HepG2 (cell line): ENCODE measurements around the gene TOR4A. TPM values are rescaled to one million over a fixed set of nuclear protein-coding genes. Genes with fewer than 3 reads are reported as not detected.

Experiments
- ARNT2 ChIP-seq: sonication (generic); formaldehyde crosslinking; IDR thresholded peaks from 2 replicates; pipeline ENCODE4 v1.8.0; 2022; ENCODE audit warnings: mild to moderate bottlenecking, low read depth, missing genetic modification reagents, moderate library complexity
- ATF6 ChIP-seq: sonication (generic); formaldehyde crosslinking; conservative IDR thresholded peaks from 2 replicates; pipeline ENCODE4 v1.4.0; 2020; ENCODE audit warnings: missing genetic modification reagents
- DDIT3 ChIP-seq: sonication (generic); formaldehyde crosslinking; IDR thresholded peaks from 2 replicates; pipeline ENCODE4 v1.4.0; 2020; ENCODE audit warnings: mild to moderate bottlenecking, missing genetic modification reagents
- GABPB1 ChIP-seq: IDR thresholded peaks from 2 replicates; pipeline ENCODE4 v1.6.1; 2016; ENCODE audit warnings: mild to moderate bottlenecking, missing genetic modification reagents, moderate library complexity, missing compliant biosample characterization
- GZF1 ChIP-seq: sonication (generic); formaldehyde crosslinking; IDR thresholded peaks from 2 replicates; pipeline ENCODE4 v1.5.1; 2020; ENCODE audit warnings: mild to moderate bottlenecking, missing genetic modification reagents
- KDM1A ChIP-seq: IDR thresholded peaks from 2 replicates; pipeline ENCODE4 v1.6.1; 2016; ENCODE audit warnings: missing compliant biosample characterization
- MYC ChIP-seq: sonication (generic); formaldehyde crosslinking; IDR thresholded peaks from 2 replicates; pipeline ENCODE4 v1.9.0; 2021; ENCODE audit warnings: missing genetic modification reagents, borderline replicate concordance
- MZF1 ChIP-seq: sonication (generic); formaldehyde crosslinking; IDR thresholded peaks from 2 replicates; pipeline ENCODE4 v1.8.1; 2023; ENCODE audit warnings: mild to moderate bottlenecking, missing genetic modification reagents, borderline replicate concordance
- NFYC ChIP-seq: IDR thresholded peaks from 2 replicates; pipeline ENCODE4 v1.6.1; 2016; ENCODE audit warnings: missing genetic modification reagents, missing compliant biosample characterization
- NPAS2 ChIP-seq: sonication (generic); formaldehyde crosslinking; IDR thresholded peaks from 2 replicates; pipeline ENCODE4 v1.8.0; 2022; ENCODE audit warnings: mild to moderate bottlenecking, missing genetic modification reagents, borderline replicate concordance
- PLRG1 ChIP-seq: fragments of 450-650 bp; conservative IDR thresholded peaks from 2 replicates; pipeline ENCODE4 v1.6.1; 2016
- SNAI1 ChIP-seq: sonication (generic); formaldehyde crosslinking; IDR thresholded peaks from 2 replicates; pipeline ENCODE4 v1.5.0; 2020; ENCODE audit warnings: mild to moderate bottlenecking, missing genetic modification reagents, borderline replicate concordance
- TBL1XR1 ChIP-seq: fragments of 150-350 bp; IDR thresholded peaks from 2 replicates; pipeline ENCODE4 v1.6.1; 2014; ENCODE audit warnings: borderline replicate concordance, low read length; ENCODE audit not compliant: partially characterized antibody
- TFE3 ChIP-seq: IDR thresholded peaks from 2 replicates; pipeline ENCODE4 v1.6.1; 2016
- TMF1 ChIP-seq: sonication (generic); formaldehyde crosslinking; IDR thresholded peaks from 2 replicates; pipeline ENCODE4 v1.8.1; 2022; ENCODE audit warnings: low read depth, missing genetic modification reagents
- ZBTB25 ChIP-seq: IDR thresholded peaks from 2 replicates; pipeline ENCODE4 v1.6.1; 2018; ENCODE audit warnings: missing genetic modification reagents
- ZBTB49 ChIP-seq: sonication (generic); formaldehyde crosslinking; IDR thresholded peaks from 2 replicates; pipeline ENCODE4 v1.4.0; 2020; ENCODE audit warnings: missing genetic modification reagents, borderline replicate concordance
- ZFP36L1 ChIP-seq: sonication (generic); formaldehyde crosslinking; IDR thresholded peaks from 2 replicates; pipeline ENCODE4 v1.8.0; 2022; ENCODE audit warnings: mild to moderate bottlenecking, missing genetic modification reagents, moderate library complexity
- ZFP41 ChIP-seq: sonication (generic); formaldehyde crosslinking; IDR thresholded peaks from 2 replicates; pipeline ENCODE4 v1.4.0; 2020; ENCODE audit warnings: mild to moderate bottlenecking, missing genetic modification reagents, borderline replicate concordance
- ZFX ChIP-seq: sonication (generic); formaldehyde crosslinking; IDR thresholded peaks from 2 replicates; pipeline ENCODE4 v1.4.0; 2020; ENCODE audit warnings: mild to moderate bottlenecking, low read depth, missing genetic modification reagents, moderate library complexity
- ZNF180 ChIP-seq: sonication (generic); formaldehyde crosslinking; IDR thresholded peaks from 2 replicates; pipeline ENCODE4 v1.4.0; 2020; ENCODE audit warnings: low read depth, missing genetic modification reagents, borderline replicate concordance
- ZNF777 ChIP-seq: sonication (generic); formaldehyde crosslinking; IDR thresholded peaks from 2 replicates; pipeline ENCODE4 v1.4.0; 2020; ENCODE audit warnings: missing genetic modification reagents
- polyA plus RNA-seq, 8 experiments: library from polyadenylated mRNA; depleted of rRNA in 3 of 8; stranded (reverse) in 7 of 8; unstranded in 1 of 8; fragments of >200 nt; fragmentation: Illumina TruSeq in 4 of 8; extraction: Trizol in 4 of 8; gene quantifications; 2 replicates each; pipeline versions ENCODE4 v1.2.1 to v1.2.3, GENCODE V29; 2011 to 2016; ENCODE audit warnings: low read depth in 4 of 8, missing spikeins in 1 of 8, mixed read lengths in 1 of 8; ENCODE audit not compliant: insufficient read depth in 1 of 8
- total RNA-seq, 5 experiments: library from RNA; depleted of rRNA; stranded (reverse); fragments of >200 nt; fragmentation: Illumina TruSeq; extraction: Trizol; gene quantifications; 2 replicates each; pipeline ENCODE4 v1.2.3, GENCODE V29; 2016; ENCODE audit warnings: low read depth in 1 of 5

The TOR4A gene
- total and polyA plus RNA-seq, 2 of the 13 experiments (the other 11 are each of a cell fraction or from before 2014, with no cell fraction given) = 11.1 to 14.2 TPM

- TF ChIP-seq TFE3 = no peak
- TF ChIP-seq ZFP41 = no peak
- no peak for TF ChIP-seq KDM1A (CRISPR knock-in tag)
- no peak for TF ChIP-seq TMF1 (CRISPR knock-in tag)
- no peak for TF ChIP-seq ZFP36L1 (CRISPR knock-in tag)
- TF ChIP-seq GABPB1 = peak; percentile 52; the same call in 1 of the 2 replicates
- no peak for TF ChIP-seq DDIT3 (CRISPR knock-in tag)
- peak; percentile 50; the same call in 1 of the 2 replicates for TF ChIP-seq MYC (CRISPR knock-in tag)
- no peak for TF ChIP-seq NFYC (CRISPR knock-in tag)
- TF ChIP-seq NPAS2 = no peak
- peak; percentile 70 for TF ChIP-seq ZNF777
- TF ChIP-seq SNAI1 (CRISPR knock-in tag) = no peak
- TF ChIP-seq PLRG1 = no peak
- no peak for TF ChIP-seq ZNF180
- TF ChIP-seq MZF1 = no peak
- TF ChIP-seq ZBTB49 = no peak
- TF ChIP-seq ARNT2 (CRISPR knock-in tag) = no peak
- no peak for TF ChIP-seq ZBTB25 (CRISPR knock-in tag)
- TF ChIP-seq ZFX (CRISPR knock-in tag) = peak; percentile 42
- TF ChIP-seq GZF1 (CRISPR knock-in tag) = no peak; the same call in 1 of the 2 replicates
- TF ChIP-seq TBL1XR1 = no peak
- TF ChIP-seq ATF6 (CRISPR knock-in tag) = no peak
These were observed 43.4 kb upstream of the TOR4A start (continued) for GRCh38 chr9:137234055-137234697.
